HEK293T (cell line): ENCODE data around the gene ZNF76.

Experiments
- ARNT ChIP-seq: fragments of 450-650 bp; IDR thresholded peaks from 2 replicates; pipeline ENCODE4 v1.6.1; 2017; ENCODE audit warnings: mild to moderate bottlenecking
- BHLHE40 ChIP-seq: fragments of 450-650 bp; IDR thresholded peaks from 2 replicates; pipeline ENCODE4 v1.6.1; 2016; ENCODE audit warnings: mild to moderate bottlenecking, moderate library complexity, borderline replicate concordance

GRCh38 chr6:35267446-35267845, 7.9 kb downstream of the ZNF76 start:
- no peak for TF ChIP-seq BHLHE40
- TF ChIP-seq ARNT = no peak
